Measurements from ENCODE around the gene CCDC60. TPM values are rescaled to one million over a fixed set of nuclear protein-coding genes. Genes with fewer than 3 reads are reported as not detected.

The CCDC60 gene
- total RNA-seq, 1 experiment from 2014 or later = not detected

DNA sequence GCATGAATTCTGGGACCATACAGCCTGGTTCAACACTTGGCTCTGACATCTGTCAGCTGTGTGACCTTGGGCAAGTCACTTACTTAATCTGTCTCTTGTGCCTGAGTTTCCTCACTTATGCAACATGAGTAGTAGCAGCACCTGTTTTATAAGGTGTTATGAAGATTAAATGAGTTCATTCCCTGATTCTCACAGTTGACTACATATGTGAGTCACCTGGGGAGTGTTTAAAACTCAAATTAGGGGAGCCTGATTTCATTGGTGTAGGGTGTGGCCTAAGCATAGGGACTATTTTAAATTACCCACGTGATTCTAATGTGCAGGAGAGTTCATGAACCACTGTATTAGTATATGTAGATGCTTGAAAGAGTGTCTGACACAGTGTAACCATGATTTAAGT lies 222.3 kb downstream of the CCDC60 start (continued):
- TF ChIP-seq, protein P1, sequence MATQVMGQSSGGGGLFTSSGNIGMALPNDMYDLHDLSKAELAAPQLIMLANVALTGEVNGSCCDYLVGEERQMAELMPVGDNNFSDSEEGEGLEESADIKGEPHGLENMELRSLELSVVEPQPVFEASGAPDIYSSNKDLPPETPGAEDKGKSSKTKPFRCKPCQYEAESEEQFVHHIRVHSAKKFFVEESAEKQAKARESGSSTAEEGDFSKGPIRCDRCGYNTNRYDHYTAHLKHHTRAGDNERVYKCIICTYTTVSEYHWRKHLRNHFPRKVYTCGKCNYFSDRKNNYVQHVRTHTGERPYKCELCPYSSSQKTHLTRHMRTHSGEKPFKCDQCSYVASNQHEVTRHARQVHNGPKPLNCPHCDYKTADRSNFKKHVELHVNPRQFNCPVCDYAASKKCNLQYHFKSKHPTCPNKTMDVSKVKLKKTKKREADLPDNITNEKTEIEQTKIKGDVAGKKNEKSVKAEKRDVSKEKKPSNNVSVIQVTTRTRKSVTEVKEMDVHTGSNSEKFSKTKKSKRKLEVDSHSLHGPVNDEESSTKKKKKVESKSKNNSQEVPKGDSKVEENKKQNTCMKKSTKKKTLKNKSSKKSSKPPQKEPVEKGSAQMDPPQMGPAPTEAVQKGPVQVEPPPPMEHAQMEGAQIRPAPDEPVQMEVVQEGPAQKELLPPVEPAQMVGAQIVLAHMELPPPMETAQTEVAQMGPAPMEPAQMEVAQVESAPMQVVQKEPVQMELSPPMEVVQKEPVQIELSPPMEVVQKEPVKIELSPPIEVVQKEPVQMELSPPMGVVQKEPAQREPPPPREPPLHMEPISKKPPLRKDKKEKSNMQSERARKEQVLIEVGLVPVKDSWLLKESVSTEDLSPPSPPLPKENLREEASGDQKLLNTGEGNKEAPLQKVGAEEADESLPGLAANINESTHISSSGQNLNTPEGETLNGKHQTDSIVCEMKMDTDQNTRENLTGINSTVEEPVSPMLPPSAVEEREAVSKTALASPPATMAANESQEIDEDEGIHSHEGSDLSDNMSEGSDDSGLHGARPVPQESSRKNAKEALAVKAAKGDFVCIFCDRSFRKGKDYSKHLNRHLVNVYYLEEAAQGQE (IDR thresholded peaks at IDR 0.05; ENCODE audit: low read depth) = no peak
- no peak for TF ChIP-seq JUND (IDR thresholded peaks at IDR 0.05)
- TF ChIP-seq CEBPB (IDR thresholded peaks at IDR 0.05; ENCODE audit: low read depth) = no peak
- TF ChIP-seq, protein P2, sequence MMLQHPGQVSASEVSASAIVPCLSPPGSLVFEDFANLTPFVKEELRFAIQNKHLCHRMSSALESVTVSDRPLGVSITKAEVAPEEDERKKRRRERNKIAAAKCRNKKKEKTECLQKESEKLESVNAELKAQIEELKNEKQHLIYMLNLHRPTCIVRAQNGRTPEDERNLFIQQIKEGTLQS (IDR thresholded peaks at IDR 0.05) = no peak
- no peak for TF ChIP-seq YY1 (IDR thresholded peaks at IDR 0.05; ENCODE audit: extremely low read depth, insufficient replicate concordance, low read depth, low read length)

GRCh38 chr12:119565404-119565803 lies 230.9 kb downstream of the CCDC60 start:
- RAD21 ChIA-PET (ENCODE audit: low non-redundant PET in 1 of 2, low total read pairs in 2 of 2, uncharacterized antibody in 2 of 2, unreplicated experiment in 2 of 2) = interaction anchor here in 1 of 2 experiments (0.6 kb wide), 1 partner anchor 28 kb away, joined by 3 read pairs; no protein-coding TSS in a partner anchor
- no peak for DNase-seq (ENCODE audit: low read depth, low spot score)

More at GRCh38 chr12:119565404-119565803, 230.9 kb downstream of the CCDC60 start:
- Histone ChIP-seq H3K4me1 (ENCODE audit: control insufficient read depth in 1 of 2, insufficient read depth in 2 of 2, low read length in 2 of 2) (no peaks in the 10 kb centered on the region), H3K79me2 (ENCODE audit: insufficient read depth, low read length) (no peaks in the 10 kb centered on the region), H3K36me3 (ENCODE audit: control insufficient read depth in 1 of 2, insufficient read depth in 2 of 2, low read length in 2 of 2) (no peaks in the 10 kb centered on the region), H3K27me3 (ENCODE audit: insufficient read depth, low read length) (no peaks in the 10 kb centered on the region), H3K4me3 (replicated peaks in 1 of 2; ENCODE audit: low read depth in 1 of 2, low read length in 2 of 2) (no peak overlapping the region), H3K9me2 (ENCODE audit: insufficient read depth) (no peaks in the 10 kb centered on the region), H2AFZ (ENCODE audit: low read depth, low read length, poor library complexity, severe bottlenecking) (no peak overlapping the region), H3K9ac (ENCODE audit: low read length) (no peak overlapping the region), H4K20me1 (ENCODE audit: insufficient read depth) (no peaks in the 10 kb centered on the region), H3K9me3 (ENCODE audit: control insufficient read depth in 1 of 2, insufficient read depth in 1 of 2, low read depth in 1 of 2, low read length in 2 of 2) (no peaks in the 10 kb centered on the region), H3K27ac (ENCODE audit: low read depth, low read length) (no peak overlapping the region), H3K4me2 (ENCODE audit: low read length) (no peak overlapping the region)
- TF ChIP-seq EZH2 (IDR thresholded peaks at IDR 0.05) (no peak), ZFX (IDR thresholded peaks at IDR 0.05) (no peak)
- ATAC-seq = no peak; the same call in 1 of the 2 replicates
- CTCF ChIA-PET = interaction anchor here (0.6 kb wide), 1 partner anchor 1187 kb away, joined by 5 read pairs; no protein-coding TSS in a partner anchor
- POLR2A ChIA-PET = no interaction called here
- intact Hi-C loops (cut with micrococcal nuclease) = no loop called here
- no TSS peak for BruUV-seq (replicated peaks)

All from HCT116 (cell line).